Colonic mucosa (tissue), 4 donors: ENCODE data around the gene NFATC2IP. TPM values are rescaled to one million over a fixed set of nuclear protein-coding genes. Genes with fewer than 3 reads are reported as not detected.

Experiments
- DNase-seq: peaks from one replicate; pipeline ENCODE4 v3.0.0-alpha.2; 2020
- H3K27ac ChIP-seq: fragments of 200-600 bp; one replicate; pipeline ENCODE4 v1.8.0; 2021
- H3K27me3 ChIP-seq: fragments of 200-600 bp; one replicate; pipeline ENCODE4 v1.8.0; 2021
- H3K36me3 ChIP-seq: fragments of 200-600 bp; one replicate; pipeline ENCODE4 v1.8.0; 2021
- H3K4me1 ChIP-seq: fragments of 200-600 bp; one replicate; pipeline ENCODE4 v1.8.0; 2021; ENCODE audit warnings: mild to moderate bottlenecking
- H3K4me3 ChIP-seq: fragments of 200-600 bp; one replicate; pipeline ENCODE4 v1.8.0; 2021
- H3K9ac ChIP-seq, 2 donors: one replicate each; pipeline ENCODE4 v1.7.0; 2013; ENCODE audit warnings: control low read depth in 2 of 2, low read depth in 2 of 2, low read length in 2 of 2
- H3K9me3 ChIP-seq: fragments of 200-600 bp; one replicate; pipeline ENCODE4 v1.8.0; 2021
- CTCF ChIP-seq: fragments of 200-600 bp; IDR thresholded peaks from one replicate; pipeline ENCODE4 v1.8.0; 2022; ENCODE audit warnings: antibody characterized with exemption, mild to moderate bottlenecking
- intact Hi-C: fragments of 100-400 bp; cut with DNase I; formaldehyde crosslinking; loops from one replicate; pipeline ENCODE4 v1.14.1; 2022
- total RNA-seq, 2 donors: library from RNA; stranded (reverse); fragmentation: NEBNext Ultra II Directional in 1 of 2; extraction: Animal tissue kit (Norgen Biotek cat#: 25700) in 1 of 2; gene quantifications; one replicate each; pipeline ENCODE4 v1.2.1, GENCODE V29; 2021
- donor health status: healthy.
- donor health status: DM: no; HTN: no; CAD: no.
- donor health status: DM: no; HTN: no; CAD: no.

Gene NFATC2IP
- total RNA-seq, 2 donors from 2014 or later: 33.3 to 57.1 TPM

- DNase-seq: no peak
- H3K9me3 ChIP-seq: no peaks in the 10 kb centered on the region
- H3K4me1 ChIP-seq: peaks cover 13% of the 10 kb centered on the region
- H3K36me3 ChIP-seq: no peaks in the 10 kb centered on the region
- no peaks in the 10 kb centered on the region for H3K27me3 ChIP-seq
- no peak overlapping the region for H3K4me3 ChIP-seq
- no peak overlapping the region for H3K9ac ChIP-seq
- H3K27ac ChIP-seq: no peak overlapping the region
- intact Hi-C loops: no loop called here
- no peak for TF ChIP-seq CTCF
These were observed 22.9 kb upstream of the NFATC2IP start for GRCh38 chr16:28927815-28928214.

GRCh38 chr16:28930203-28930602 is 20.5 kb upstream of the NFATC2IP start:
- H3K36me3 ChIP-seq: no peaks in the 10 kb centered on the region
- TF ChIP-seq CTCF: no peak
- H3K27me3 ChIP-seq: no peaks in the 10 kb centered on the region
- H3K9me3 ChIP-seq: no peaks in the 10 kb centered on the region
- H3K4me3 ChIP-seq: no peak overlapping the region
- no peak overlapping the region for H3K27ac ChIP-seq
- intact Hi-C loops: no loop called here
- H3K4me1 ChIP-seq: no peaks in the 10 kb centered on the region
- H3K9ac ChIP-seq: no peak overlapping the region
- no peak for DNase-seq

GRCh38 chr16:28930652-28931051 is 20.1 kb upstream of the NFATC2IP start:
- Histone ChIP-seq H3K9ac (no peak overlapping the region), H3K4me3 (no peak overlapping the region), H3K4me1 (peaks cover under 1% of the 10 kb centered on the region), H3K27me3 (no peaks in the 10 kb centered on the region), H3K9me3 (no peaks in the 10 kb centered on the region), H3K36me3 (no peaks in the 10 kb centered on the region), H3K27ac (no peak overlapping the region)
- no peak for TF ChIP-seq CTCF
- no peak for DNase-seq
- intact Hi-C loops: no loop called here

- no peak within 1 kb of the TSS for H3K9ac ChIP-seq
- no peak for TF ChIP-seq CTCF
- H3K4me3 ChIP-seq: no peak within 1 kb of the TSS
- no peaks in the 10 kb centered on the region for H3K27me3 ChIP-seq
- intact Hi-C loops: no loop called here
- H3K27ac ChIP-seq: no peak within 1 kb of the TSS
- no peak for DNase-seq
- no peaks in the 10 kb centered on the region for H3K9me3 ChIP-seq
- H3K36me3 ChIP-seq: no peaks in the 10 kb centered on the region
- H3K4me1 ChIP-seq: peaks cover 6% of the 10 kb centered on the region
These were observed 18.9 kb upstream of the NFATC2IP start, which contains the start of gene CD19 for GRCh38 chr16:28931801-28932225. CD19 (plus strand) TSS chr16:28931971; CDS start chr16:28932001, 30 bp downstream.

GRCh38 chr16:28932339-28933141 is 18.2 kb upstream of the NFATC2IP start:
- H3K4me3 ChIP-seq: no peak overlapping the region
- no peak for DNase-seq

More at GRCh38 chr16:28932339-28933141, 18.2 kb upstream of the NFATC2IP start:
- no peaks in the 10 kb centered on the region for H3K9me3 ChIP-seq
- no peaks in the 10 kb centered on the region for H3K27me3 ChIP-seq
- H3K27ac ChIP-seq: no peak overlapping the region
- H3K4me1 ChIP-seq: peaks cover 6% of the 10 kb centered on the region
- TF ChIP-seq CTCF: no peak
- intact Hi-C loops: no loop called here
- H3K36me3 ChIP-seq: no peaks in the 10 kb centered on the region
- H3K9ac ChIP-seq: no peak overlapping the region
